Measurements from ENCODE around the gene SMARCB1. TPM values are rescaled to one million over a fixed set of nuclear protein-coding genes. Genes with fewer than 3 reads are reported as not detected.
A peak's percentile ranks its signal among the peaks of the same experiment; 100 is the strongest.

The SMARCB1 gene
- total RNA-seq, 1 donor from 2014 or later: 147 TPM

- H3K27ac ChIP-seq: peak within 1 kb of the TSS; percentile 40
- no peaks in the 10 kb centered on the region for H3K27me3 ChIP-seq
- TF ChIP-seq POLR2A (IDR thresholded peaks at IDR 0.05) (peak in 1 of 2 donors; percentile 9), POLR2AphosphoS5 (IDR thresholded peaks at IDR 0.05; ENCODE audit: insufficient read depth in 1 of 2, low read depth in 1 of 2) (no peak)
- H3K4me3 ChIP-seq: peak within 1 kb of the TSS; percentile 45 to 57
- intact Hi-C loops (cut with DNase I): loop anchor here (5.0 kb wide), 1 partner anchor 64 kb away; the partner anchor contains the start of gene DERL3
- no peaks in the 10 kb centered on the region for H3K36me3 ChIP-seq
- no peak for DNase-seq (ENCODE audit: extremely low spot score in 2 of 2)
- no peaks in the 10 kb centered on the region for H3K9me3 ChIP-seq
- peaks cover 55% of the 10 kb centered on the region for H3K4me1 ChIP-seq
Observed at GRCh38 chr22:23772649-23773473, 13.9 kb upstream of the SMARCB1 start, which contains the start of gene MMP11. Gene MMP11, plus strand, starts transcription at chr22:23772849. Its CDS starts 22 bp downstream, at chr22:23772871.

GRCh38 chr22:23773483-23774113 lies 13.2 kb upstream of the SMARCB1 start:
- Histone ChIP-seq H3K9me3 (no peaks in the 10 kb centered on the region), H3K27me3 (no peaks in the 10 kb centered on the region), H3K27ac (peak overlapping the region; percentile 40), H3K36me3 (no peaks in the 10 kb centered on the region), H3K4me3 (peak overlapping the region; percentile 45 to 57), H3K4me1 (peaks cover 48% of the 10 kb centered on the region)
- intact Hi-C loops (cut with DNase I): loop anchor here (5.0 kb wide), 1 partner anchor 64 kb away; the partner anchor contains the start of gene DERL3
- TF ChIP-seq CTCF (IDR thresholded peaks at IDR 0.05): no peak
- no peak for TF ChIP-seq POLR2A (IDR thresholded peaks at IDR 0.05)
- TF ChIP-seq POLR2AphosphoS5 (IDR thresholded peaks at IDR 0.05; ENCODE audit: insufficient read depth in 1 of 2, low read depth in 1 of 2): no peak
- DNase-seq (ENCODE audit: extremely low spot score in 2 of 2): no peak

GRCh38 chr22:23774114-23774921 lies 12.4 kb upstream of the SMARCB1 start:
- Histone ChIP-seq H3K27ac (peak overlapping the region; percentile 32), H3K4me3 (no peak overlapping the region), H3K27me3 (no peaks in the 10 kb centered on the region), H3K36me3 (no peaks in the 10 kb centered on the region), H3K9me3 (no peaks in the 10 kb centered on the region), H3K4me1 (peaks cover 44% of the 10 kb centered on the region)
- TF ChIP-seq POLR2AphosphoS5 (IDR thresholded peaks at IDR 0.05; ENCODE audit: insufficient read depth in 1 of 2, low read depth in 1 of 2) (no peak), POLR2A (IDR thresholded peaks at IDR 0.05) (no peak), CTCF (IDR thresholded peaks at IDR 0.05) (no peak)
- intact Hi-C loops (cut with DNase I): loop anchor here (5.0 kb wide), 1 partner anchor 63 kb away; the partner anchor contains the start of gene DERL3
- DNase-seq (ENCODE audit: extremely low spot score in 2 of 2): no peak

- no peaks in the 10 kb centered on the region for H3K27me3 ChIP-seq
- H3K27ac ChIP-seq: peak overlapping the region; percentile 32
- no peaks in the 10 kb centered on the region for H3K36me3 ChIP-seq
- peaks cover 44% of the 10 kb centered on the region for H3K4me1 ChIP-seq
- DNase-seq (ENCODE audit: extremely low spot score in 2 of 2): no peak
- H3K4me3 ChIP-seq: no peak overlapping the region
- TF ChIP-seq POLR2A (IDR thresholded peaks at IDR 0.05): no peak
- TF ChIP-seq CTCF (IDR thresholded peaks at IDR 0.05): no peak
- no peak for TF ChIP-seq POLR2AphosphoS5 (IDR thresholded peaks at IDR 0.05; ENCODE audit: insufficient read depth in 1 of 2, low read depth in 1 of 2)
- intact Hi-C loops (cut with DNase I): loop anchor here (5.0 kb wide), 1 partner anchor 62 kb away; the partner anchor contains the start of gene DERL3
- H3K9me3 ChIP-seq: no peaks in the 10 kb centered on the region
Observed at GRCh38 chr22:23774922-23775436, 11.8 kb upstream of the SMARCB1 start.
